Neural progenitor cell (in vitro differentiated cells): Measurements from ENCODE around the gene DNAH14.

ENCODE experiments used
- CTCF ChIP-seq: fragments of 200-600 bp; sonication (generic); IDR thresholded peaks from 2 replicates; pipeline ENCODE4 v1.5.1; 2017; ENCODE audit warnings: antibody characterized with exemption, mild to moderate bottlenecking
- EZH2phosphoT487 ChIP-seq: fragments of 200-600 bp; sonication (generic); IDR thresholded peaks from 2 replicates; pipeline ENCODE4 v1.6.1; 2017; ENCODE audit warnings: antibody characterized with exemption

GRCh38 chr1:225242611-225243010 lies 313.1 kb downstream of the DNAH14 start:
- TF ChIP-seq CTCF (no peak), EZH2phosphoT487 (no peak)
